ENCODE results near the gene FBXW12. TPM values are rescaled to one million over a fixed set of nuclear protein-coding genes. Genes with fewer than 3 reads are reported as not detected.

FBXW12 gene
- polyA plus RNA-seq, 1 donor from 2014 or later = not detected

DNA sequence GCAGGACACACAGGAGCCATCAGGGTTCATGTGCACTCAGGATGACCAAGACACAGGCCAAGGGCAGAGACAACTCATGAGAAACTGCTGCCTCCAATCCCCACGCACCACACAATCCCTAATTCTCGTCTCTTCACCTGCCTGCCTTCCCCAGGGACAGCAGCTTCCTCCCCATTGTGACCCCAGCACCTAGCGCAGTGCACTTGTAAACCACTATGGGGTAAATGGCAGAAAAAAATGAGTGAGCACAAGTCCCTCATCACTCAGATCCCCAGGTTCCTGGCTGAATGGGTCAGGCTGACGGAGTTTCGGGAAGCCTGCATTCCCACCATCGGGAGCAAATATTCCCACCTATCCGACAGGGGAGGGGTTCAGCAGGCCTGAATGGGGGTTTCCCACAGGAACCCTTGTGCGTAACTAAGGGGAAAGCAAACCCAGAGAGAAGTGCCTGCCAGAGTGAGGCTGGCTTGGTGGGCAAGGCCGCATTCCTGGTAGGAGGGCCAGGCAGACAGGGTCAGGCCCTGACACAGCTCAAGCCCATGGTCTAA is 39.1 kb downstream of the FBXW12 start:
- Histone ChIP-seq H2AFZ (ENCODE audit: low read depth, low read length) (no peak overlapping the region), H3K9ac (ENCODE audit: low read length) (no peak overlapping the region), H3K4me3 (ENCODE audit: low read length) (no peak overlapping the region), H3K4me2 (ENCODE audit: low read length) (no peak overlapping the region), H3F3A (ENCODE audit: insufficient read depth, low read length, poor library complexity, severe bottlenecking) (no peaks in the 10 kb centered on the region), H3K9me3 (ENCODE audit: low read length) (no peaks in the 10 kb centered on the region), H3K27me3 (ENCODE audit: insufficient read depth, low read depth, low read length) (no peaks in the 10 kb centered on the region), H3K79me2 (replicated peaks; ENCODE audit: insufficient read depth, low read length) (no peaks in the 10 kb centered on the region), H3K27ac (ENCODE audit: low read length) (no peak overlapping the region), H3K36me3 (ENCODE audit: insufficient read depth, low read length) (no peaks in the 10 kb centered on the region), H3K9me2 (ENCODE audit: insufficient read depth, low read length) (no peaks in the 10 kb centered on the region), H4K20me1 (ENCODE audit: insufficient read depth) (no peaks in the 10 kb centered on the region)
- TF ChIP-seq, protein P1, sequence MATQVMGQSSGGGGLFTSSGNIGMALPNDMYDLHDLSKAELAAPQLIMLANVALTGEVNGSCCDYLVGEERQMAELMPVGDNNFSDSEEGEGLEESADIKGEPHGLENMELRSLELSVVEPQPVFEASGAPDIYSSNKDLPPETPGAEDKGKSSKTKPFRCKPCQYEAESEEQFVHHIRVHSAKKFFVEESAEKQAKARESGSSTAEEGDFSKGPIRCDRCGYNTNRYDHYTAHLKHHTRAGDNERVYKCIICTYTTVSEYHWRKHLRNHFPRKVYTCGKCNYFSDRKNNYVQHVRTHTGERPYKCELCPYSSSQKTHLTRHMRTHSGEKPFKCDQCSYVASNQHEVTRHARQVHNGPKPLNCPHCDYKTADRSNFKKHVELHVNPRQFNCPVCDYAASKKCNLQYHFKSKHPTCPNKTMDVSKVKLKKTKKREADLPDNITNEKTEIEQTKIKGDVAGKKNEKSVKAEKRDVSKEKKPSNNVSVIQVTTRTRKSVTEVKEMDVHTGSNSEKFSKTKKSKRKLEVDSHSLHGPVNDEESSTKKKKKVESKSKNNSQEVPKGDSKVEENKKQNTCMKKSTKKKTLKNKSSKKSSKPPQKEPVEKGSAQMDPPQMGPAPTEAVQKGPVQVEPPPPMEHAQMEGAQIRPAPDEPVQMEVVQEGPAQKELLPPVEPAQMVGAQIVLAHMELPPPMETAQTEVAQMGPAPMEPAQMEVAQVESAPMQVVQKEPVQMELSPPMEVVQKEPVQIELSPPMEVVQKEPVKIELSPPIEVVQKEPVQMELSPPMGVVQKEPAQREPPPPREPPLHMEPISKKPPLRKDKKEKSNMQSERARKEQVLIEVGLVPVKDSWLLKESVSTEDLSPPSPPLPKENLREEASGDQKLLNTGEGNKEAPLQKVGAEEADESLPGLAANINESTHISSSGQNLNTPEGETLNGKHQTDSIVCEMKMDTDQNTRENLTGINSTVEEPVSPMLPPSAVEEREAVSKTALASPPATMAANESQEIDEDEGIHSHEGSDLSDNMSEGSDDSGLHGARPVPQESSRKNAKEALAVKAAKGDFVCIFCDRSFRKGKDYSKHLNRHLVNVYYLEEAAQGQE (IDR thresholded peaks at IDR 0.05; ENCODE audit: borderline replicate concordance) = no peak
- TF ChIP-seq SMC3 (conservative IDR thresholded peaks at IDR 0.05; ENCODE audit: poor library complexity) = no peak
- TF ChIP-seq EP300 (conservative IDR thresholded peaks at IDR 0.05; ENCODE audit: poor library complexity, severe bottlenecking) = no peak
- TF ChIP-seq, protein P2, sequence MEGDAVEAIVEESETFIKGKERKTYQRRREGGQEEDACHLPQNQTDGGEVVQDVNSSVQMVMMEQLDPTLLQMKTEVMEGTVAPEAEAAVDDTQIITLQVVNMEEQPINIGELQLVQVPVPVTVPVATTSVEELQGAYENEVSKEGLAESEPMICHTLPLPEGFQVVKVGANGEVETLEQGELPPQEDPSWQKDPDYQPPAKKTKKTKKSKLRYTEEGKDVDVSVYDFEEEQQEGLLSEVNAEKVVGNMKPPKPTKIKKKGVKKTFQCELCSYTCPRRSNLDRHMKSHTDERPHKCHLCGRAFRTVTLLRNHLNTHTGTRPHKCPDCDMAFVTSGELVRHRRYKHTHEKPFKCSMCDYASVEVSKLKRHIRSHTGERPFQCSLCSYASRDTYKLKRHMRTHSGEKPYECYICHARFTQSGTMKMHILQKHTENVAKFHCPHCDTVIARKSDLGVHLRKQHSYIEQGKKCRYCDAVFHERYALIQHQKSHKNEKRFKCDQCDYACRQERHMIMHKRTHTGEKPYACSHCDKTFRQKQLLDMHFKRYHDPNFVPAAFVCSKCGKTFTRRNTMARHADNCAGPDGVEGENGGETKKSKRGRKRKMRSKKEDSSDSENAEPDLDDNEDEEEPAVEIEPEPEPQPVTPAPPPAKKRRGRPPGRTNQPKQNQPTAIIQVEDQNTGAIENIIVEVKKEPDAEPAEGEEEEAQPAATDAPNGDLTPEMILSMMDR (IDR thresholded peaks at IDR 0.05; ENCODE audit: poor library complexity, severe bottlenecking) = no peak
- TF ChIP-seq EZH2 (IDR thresholded peaks at IDR 0.05; ENCODE audit: borderline replicate concordance, insufficient read depth, low read length, poor library complexity, severe bottlenecking) = no peak
- no peak for TF ChIP-seq POLR2AphosphoS5 (IDR thresholded peaks at IDR 0.05)
- TF ChIP-seq MXI1 (conservative IDR thresholded peaks at IDR 0.05; ENCODE audit: poor library complexity, severe bottlenecking) = no peak
- TF ChIP-seq RAD21 (conservative IDR thresholded peaks at IDR 0.05) = no peak
- TF ChIP-seq TAF1 (IDR thresholded peaks at IDR 0.05; ENCODE audit: low read depth) = no peak

DNA sequence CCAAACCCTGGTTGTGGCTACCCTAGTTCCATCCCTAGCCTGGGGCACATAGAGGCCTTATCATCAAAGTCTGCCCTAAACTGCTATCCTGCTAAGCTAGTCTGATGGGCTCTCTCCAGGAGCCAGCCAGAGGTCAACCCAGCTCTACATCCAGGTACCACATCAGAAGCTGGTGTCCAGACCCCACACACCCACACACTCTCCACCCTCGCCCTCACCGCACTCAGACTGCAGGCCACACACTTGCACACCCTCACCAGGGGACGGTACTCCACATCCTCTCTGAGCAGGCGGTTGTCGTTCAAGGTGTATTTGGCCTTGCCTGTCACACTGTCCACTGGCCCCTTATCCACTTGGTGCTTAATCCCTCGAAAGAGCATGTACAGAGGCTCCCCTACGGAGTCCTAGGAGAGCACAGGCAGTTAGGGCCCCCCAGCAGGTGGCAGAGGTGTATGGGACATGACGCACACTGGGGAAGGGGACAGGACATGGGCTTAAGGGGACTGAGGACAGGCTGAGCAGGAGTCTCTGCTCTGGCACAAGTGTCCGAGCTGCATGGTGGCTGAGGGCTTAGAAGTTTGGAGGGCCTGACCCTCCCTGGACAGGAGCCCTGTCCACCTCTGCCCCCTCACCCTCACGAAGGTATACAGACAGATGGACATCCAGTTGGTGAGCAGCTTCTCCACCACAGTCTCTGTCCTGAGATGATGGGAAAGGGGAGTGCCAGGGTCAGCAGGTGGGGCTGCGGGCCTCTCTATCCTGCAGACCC is 39.8 kb downstream of the FBXW12 start:
- Histone ChIP-seq H3F3A (ENCODE audit: insufficient read depth, low read length, poor library complexity, severe bottlenecking) (no peaks in the 10 kb centered on the region), H3K4me3 (ENCODE audit: low read length) (no peak overlapping the region), H3K79me2 (replicated peaks; ENCODE audit: insufficient read depth, low read length) (no peaks in the 10 kb centered on the region), H3K36me3 (ENCODE audit: insufficient read depth, low read length) (no peaks in the 10 kb centered on the region), H4K20me1 (ENCODE audit: insufficient read depth) (no peaks in the 10 kb centered on the region), H3K9ac (ENCODE audit: low read length) (no peak overlapping the region), H3K9me3 (ENCODE audit: low read length) (no peaks in the 10 kb centered on the region), H2AFZ (ENCODE audit: low read depth, low read length) (no peak overlapping the region), H3K27ac (ENCODE audit: low read length) (no peak overlapping the region), H3K4me2 (ENCODE audit: low read length) (no peak overlapping the region), H3K9me2 (ENCODE audit: insufficient read depth, low read length) (no peaks in the 10 kb centered on the region), H3K27me3 (ENCODE audit: insufficient read depth, low read depth, low read length) (no peaks in the 10 kb centered on the region)
- TF ChIP-seq MXI1 (conservative IDR thresholded peaks at IDR 0.05; ENCODE audit: poor library complexity, severe bottlenecking) (no peak), RAD21 (conservative IDR thresholded peaks at IDR 0.05) (no peak), EP300 (conservative IDR thresholded peaks at IDR 0.05; ENCODE audit: poor library complexity, severe bottlenecking) (no peak), SMC3 (conservative IDR thresholded peaks at IDR 0.05; ENCODE audit: poor library complexity) (no peak), TAF1 (IDR thresholded peaks at IDR 0.05; ENCODE audit: low read depth) (no peak)
- TF ChIP-seq, protein P1 (IDR thresholded peaks at IDR 0.05; ENCODE audit: borderline replicate concordance) = no peak
